Measurements from ENCODE around the gene PPP1R16B.

PPP1R16B gene

GRCh38 chr20:38828514-38829295 is 23.2 kb downstream of the PPP1R16B start:
- Histone ChIP-seq H3K23ac (ENCODE audit: low read length) (no peak overlapping the region), H4K8ac (ENCODE audit: low read depth, low read length) (no peak overlapping the region), H4K12ac (ENCODE audit: low read depth, low read length) (no peak overlapping the region), H2BK5ac (ENCODE audit: low read depth, low read length, poor library complexity) (no peak overlapping the region), H3K36me3 (ENCODE audit: control insufficient read depth in 1 of 2, insufficient read depth in 2 of 2, low read length in 2 of 2) (no peaks in the 10 kb centered on the region), H3K18ac (ENCODE audit: low read length) (no peak overlapping the region), H2AK5ac (ENCODE audit: low read length) (no peak overlapping the region), H2BK120ac (ENCODE audit: insufficient read depth, low read length, poor library complexity) (no peak overlapping the region), H3K14ac (ENCODE audit: low read length) (no peak overlapping the region), H3K4me1 (ENCODE audit: control insufficient read depth in 1 of 2, insufficient read depth in 2 of 2, low read length in 2 of 2) (peaks cover 2 to 8% of the 10 kb centered on the region in 2 experiments), H3K9ac (ENCODE audit: low read length) (no peak overlapping the region), H2AFZ (ENCODE audit: insufficient read depth, low read length, poor library complexity) (no peak overlapping the region), H2BK12ac (ENCODE audit: low read length) (no peak overlapping the region), H3K27ac (ENCODE audit: low read depth, low read length) (no peak overlapping the region), H3K27me3 (ENCODE audit: insufficient read depth, low read length) (no peaks in the 10 kb centered on the region), H3K4me2 (ENCODE audit: low read length) (no peak overlapping the region), H3K79me2 (ENCODE audit: control insufficient read depth, insufficient read depth, low read length, poor library complexity) (no peaks in the 10 kb centered on the region), H3K9me3 (ENCODE audit: insufficient read depth, low read depth, low read length) (no peaks in the 10 kb centered on the region), H4K91ac (ENCODE audit: low read depth, low read length) (no peak overlapping the region), H3K4ac (ENCODE audit: low read depth, low read length) (no peak overlapping the region), H3K79me1 (ENCODE audit: low read length) (no peaks in the 10 kb centered on the region), H3K4me3 (ENCODE audit: low read depth, low read length) (no peak overlapping the region)
- no peak for DNase-seq
- WGBS (ENCODE audit: extremely low coverage, insufficient coverage, insufficient read length), result no CpG with 5 or more reads among the region's 6 CpGs

- H3K4ac ChIP-seq (ENCODE audit: low read depth, low read length), result no peak overlapping the region
- no peak overlapping the region for H2BK12ac ChIP-seq (ENCODE audit: low read length)
- H3K9ac ChIP-seq (ENCODE audit: low read length), result no peak overlapping the region
Observed at GRCh38 chr20:38829296-38829875, 23.9 kb downstream of the PPP1R16B start.

GRCh38 chr20:38830356-38830755 is 24.9 kb downstream of the PPP1R16B start:
- Histone ChIP-seq H2BK5ac (ENCODE audit: low read depth, low read length, poor library complexity) (no peak overlapping the region), H4K12ac (ENCODE audit: low read depth, low read length) (no peak overlapping the region), H3K36me3 (ENCODE audit: control insufficient read depth in 1 of 2, insufficient read depth in 2 of 2, low read length in 2 of 2) (no peaks in the 10 kb centered on the region), H3K27ac (ENCODE audit: low read depth, low read length) (no peak overlapping the region), H3K4me3 (ENCODE audit: low read depth, low read length) (no peak overlapping the region), H4K91ac (ENCODE audit: low read depth, low read length) (no peak overlapping the region), H3K4me2 (ENCODE audit: low read length) (no peak overlapping the region), H3K79me2 (ENCODE audit: control insufficient read depth, insufficient read depth, low read length, poor library complexity) (no peaks in the 10 kb centered on the region), H3K4ac (ENCODE audit: low read depth, low read length) (no peak overlapping the region), H3K9me3 (ENCODE audit: insufficient read depth, low read depth, low read length) (no peaks in the 10 kb centered on the region), H2AFZ (ENCODE audit: insufficient read depth, low read length, poor library complexity) (no peak overlapping the region), H2AK5ac (ENCODE audit: low read length) (no peak overlapping the region), H3K4me1 (ENCODE audit: control insufficient read depth in 1 of 2, insufficient read depth in 2 of 2, low read length in 2 of 2) (peaks cover 2 to 6% of the 10 kb centered on the region in 2 experiments), H3K27me3 (ENCODE audit: insufficient read depth, low read length) (no peaks in the 10 kb centered on the region), H3K79me1 (ENCODE audit: low read length) (no peaks in the 10 kb centered on the region), H3K18ac (ENCODE audit: low read length) (no peak overlapping the region), H3K23ac (ENCODE audit: low read length) (no peak overlapping the region), H2BK120ac (ENCODE audit: insufficient read depth, low read length, poor library complexity) (no peak overlapping the region), H3K9ac (ENCODE audit: low read length) (no peak overlapping the region), H4K8ac (ENCODE audit: low read depth, low read length) (no peak overlapping the region), H2BK12ac (ENCODE audit: low read length) (no peak overlapping the region), H3K14ac (ENCODE audit: low read length) (no peak overlapping the region)
- DNase-seq, result no peak
- WGBS (ENCODE audit: extremely low coverage, insufficient coverage, insufficient read length), result 100% methylated on average over 1 of the region's 1 CpG

More at GRCh38 chr20:38829296-38829875, 23.9 kb downstream of the PPP1R16B start:
- Histone ChIP-seq H2BK120ac (ENCODE audit: insufficient read depth, low read length, poor library complexity) (no peak overlapping the region), H3K79me2 (ENCODE audit: control insufficient read depth, insufficient read depth, low read length, poor library complexity) (no peaks in the 10 kb centered on the region), H2AFZ (ENCODE audit: insufficient read depth, low read length, poor library complexity) (no peak overlapping the region), H3K4me1 (ENCODE audit: control insufficient read depth in 1 of 2, insufficient read depth in 2 of 2, low read length in 2 of 2) (peaks cover 2 to 8% of the 10 kb centered on the region in 2 experiments), H3K4me3 (ENCODE audit: low read depth, low read length) (no peak overlapping the region), H4K12ac (ENCODE audit: low read depth, low read length) (no peak overlapping the region), H3K9me3 (ENCODE audit: insufficient read depth, low read depth, low read length) (no peaks in the 10 kb centered on the region), H3K27me3 (ENCODE audit: insufficient read depth, low read length) (no peaks in the 10 kb centered on the region), H3K14ac (ENCODE audit: low read length) (no peak overlapping the region), H3K4me2 (ENCODE audit: low read length) (no peak overlapping the region), H3K36me3 (ENCODE audit: control insufficient read depth in 1 of 2, insufficient read depth in 2 of 2, low read length in 2 of 2) (no peaks in the 10 kb centered on the region), H3K27ac (ENCODE audit: low read depth, low read length) (no peak overlapping the region), H3K18ac (ENCODE audit: low read length) (no peak overlapping the region), H2AK5ac (ENCODE audit: low read length) (no peak overlapping the region), H2BK5ac (ENCODE audit: low read depth, low read length, poor library complexity) (no peak overlapping the region), H3K23ac (ENCODE audit: low read length) (no peak overlapping the region), H3K79me1 (ENCODE audit: low read length) (no peaks in the 10 kb centered on the region), H4K91ac (ENCODE audit: low read depth, low read length) (no peak overlapping the region), H4K8ac (ENCODE audit: low read depth, low read length) (no peak overlapping the region)
- no peak for DNase-seq
- WGBS (ENCODE audit: extremely low coverage, insufficient coverage, insufficient read length), result no CpG with 5 or more reads among the region's 7 CpGs

- DNase-seq, result no peak
- Histone ChIP-seq H4K8ac (ENCODE audit: low read depth, low read length) (no peak overlapping the region), H3K4ac (ENCODE audit: low read depth, low read length) (no peak overlapping the region), H3K36me3 (ENCODE audit: control insufficient read depth in 1 of 2, insufficient read depth in 2 of 2, low read length in 2 of 2) (no peaks in the 10 kb centered on the region), H3K79me1 (ENCODE audit: low read length) (no peaks in the 10 kb centered on the region), H3K9me3 (ENCODE audit: insufficient read depth, low read depth, low read length) (no peaks in the 10 kb centered on the region), H2BK5ac (ENCODE audit: low read depth, low read length, poor library complexity) (no peak overlapping the region), H4K12ac (ENCODE audit: low read depth, low read length) (no peak overlapping the region), H2AFZ (ENCODE audit: insufficient read depth, low read length, poor library complexity) (no peak overlapping the region), H3K18ac (ENCODE audit: low read length) (no peak overlapping the region), H3K14ac (ENCODE audit: low read length) (no peak overlapping the region), H2BK12ac (ENCODE audit: low read length) (no peak overlapping the region), H3K27ac (ENCODE audit: low read depth, low read length) (no peak overlapping the region), H3K4me3 (ENCODE audit: low read depth, low read length) (no peak overlapping the region), H3K4me1 (ENCODE audit: control insufficient read depth in 1 of 2, insufficient read depth in 2 of 2, low read length in 2 of 2) (peaks cover 0 to 1% of the 10 kb centered on the region in 2 experiments), H2AK5ac (ENCODE audit: low read length) (no peak overlapping the region), H3K4me2 (ENCODE audit: low read length) (no peak overlapping the region), H2BK120ac (ENCODE audit: insufficient read depth, low read length, poor library complexity) (no peak overlapping the region), H3K23ac (ENCODE audit: low read length) (no peak overlapping the region), H3K9ac (ENCODE audit: low read length) (no peak overlapping the region), H3K79me2 (ENCODE audit: control insufficient read depth, insufficient read depth, low read length, poor library complexity) (no peaks in the 10 kb centered on the region), H3K27me3 (ENCODE audit: insufficient read depth, low read length) (no peaks in the 10 kb centered on the region), H4K91ac (ENCODE audit: low read depth, low read length) (no peak overlapping the region)
- WGBS (ENCODE audit: extremely low coverage, insufficient coverage, insufficient read length), result no CpG with 5 or more reads among the region's 11 CpGs
Observed at GRCh38 chr20:38831049-38831691, 25.7 kb downstream of the PPP1R16B start.

Measured in trophoblast cell (in vitro differentiated cells and primary cell).